GM12801 (cell line): ENCODE data around the gene GAD1.

Source experiments
- TF ChIP-seq, protein P1 (sequence below): IDR thresholded peaks from one replicate; pipeline ENCODE4 v1.5.1; 2011; ENCODE audit warnings: control low read depth; ENCODE audit not compliant: insufficient read length; ENCODE audit errors: extremely low read depth

GAD1 gene

DNA sequence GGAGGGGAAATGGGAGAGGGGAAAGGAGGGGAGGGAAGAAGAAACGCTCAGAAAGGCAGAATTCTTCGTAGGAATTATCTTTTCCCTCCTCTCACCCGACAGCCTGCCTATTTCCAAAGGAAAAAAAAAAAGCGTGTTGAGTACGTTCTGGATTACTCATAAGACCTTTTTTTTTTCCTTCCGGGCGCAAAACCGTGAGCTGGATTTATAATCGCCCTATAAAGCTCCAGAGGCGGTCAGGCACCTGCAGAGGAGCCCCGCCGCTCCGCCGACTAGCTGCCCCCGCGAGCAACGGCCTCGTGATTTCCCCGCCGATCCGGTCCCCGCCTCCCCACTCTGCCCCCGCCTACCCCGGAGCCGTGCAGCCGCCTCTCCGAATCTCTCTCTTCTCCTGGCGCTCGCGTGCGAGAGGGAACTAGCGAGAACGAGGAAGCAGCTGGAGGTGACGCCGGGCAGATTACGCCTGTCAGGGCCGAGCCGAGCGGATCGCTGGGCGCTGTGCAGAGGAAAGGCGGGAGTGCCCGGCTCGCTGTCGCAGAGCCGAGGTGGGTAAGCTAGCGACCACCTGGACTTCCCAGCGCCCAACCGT, at the start of gene GAD1:
Gene GAD1, plus strand, starts transcription at position 384 of the 589 bp plus-strand sequence. CDS start 1,705 bp downstream, outside the sequence.
- TF ChIP-seq, protein P1, sequence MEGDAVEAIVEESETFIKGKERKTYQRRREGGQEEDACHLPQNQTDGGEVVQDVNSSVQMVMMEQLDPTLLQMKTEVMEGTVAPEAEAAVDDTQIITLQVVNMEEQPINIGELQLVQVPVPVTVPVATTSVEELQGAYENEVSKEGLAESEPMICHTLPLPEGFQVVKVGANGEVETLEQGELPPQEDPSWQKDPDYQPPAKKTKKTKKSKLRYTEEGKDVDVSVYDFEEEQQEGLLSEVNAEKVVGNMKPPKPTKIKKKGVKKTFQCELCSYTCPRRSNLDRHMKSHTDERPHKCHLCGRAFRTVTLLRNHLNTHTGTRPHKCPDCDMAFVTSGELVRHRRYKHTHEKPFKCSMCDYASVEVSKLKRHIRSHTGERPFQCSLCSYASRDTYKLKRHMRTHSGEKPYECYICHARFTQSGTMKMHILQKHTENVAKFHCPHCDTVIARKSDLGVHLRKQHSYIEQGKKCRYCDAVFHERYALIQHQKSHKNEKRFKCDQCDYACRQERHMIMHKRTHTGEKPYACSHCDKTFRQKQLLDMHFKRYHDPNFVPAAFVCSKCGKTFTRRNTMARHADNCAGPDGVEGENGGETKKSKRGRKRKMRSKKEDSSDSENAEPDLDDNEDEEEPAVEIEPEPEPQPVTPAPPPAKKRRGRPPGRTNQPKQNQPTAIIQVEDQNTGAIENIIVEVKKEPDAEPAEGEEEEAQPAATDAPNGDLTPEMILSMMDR = no peak

DNA sequence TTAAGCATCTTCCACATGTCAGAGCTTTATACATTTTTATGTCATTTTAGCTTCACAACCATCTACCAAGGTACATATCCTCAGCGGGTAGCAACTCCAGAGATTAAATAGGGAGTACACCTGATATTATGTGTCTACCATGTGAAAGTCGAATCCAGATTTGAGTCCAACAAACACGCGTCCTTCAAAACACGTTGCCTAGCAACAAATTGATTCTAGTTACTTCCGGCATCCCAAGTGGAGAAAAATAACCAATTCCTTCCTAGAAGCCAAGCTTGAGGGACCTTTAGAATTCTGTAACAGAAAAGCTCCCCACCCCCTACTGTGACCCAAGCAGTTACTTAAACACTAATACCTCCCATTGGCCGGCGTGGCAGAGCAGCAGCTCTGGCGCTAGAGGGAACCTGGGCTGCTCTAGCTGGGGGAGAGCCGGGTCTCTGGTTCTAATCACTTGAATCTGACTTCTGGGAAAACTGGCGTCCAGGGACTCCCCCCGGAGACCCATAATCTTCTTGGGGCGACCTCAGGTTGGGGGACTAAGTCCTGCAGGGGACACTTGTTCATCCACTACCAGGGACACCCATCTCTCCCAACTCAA, 46.6 kb upstream of the GAD1 start, which contains the start of gene ERICH2:
Gene ERICH2, plus strand, starts transcription at position 371 of the 598 bp plus-strand sequence. CDS start 304 bp downstream, outside the sequence.
- TF ChIP-seq, protein P1 = no peak

DNA sequence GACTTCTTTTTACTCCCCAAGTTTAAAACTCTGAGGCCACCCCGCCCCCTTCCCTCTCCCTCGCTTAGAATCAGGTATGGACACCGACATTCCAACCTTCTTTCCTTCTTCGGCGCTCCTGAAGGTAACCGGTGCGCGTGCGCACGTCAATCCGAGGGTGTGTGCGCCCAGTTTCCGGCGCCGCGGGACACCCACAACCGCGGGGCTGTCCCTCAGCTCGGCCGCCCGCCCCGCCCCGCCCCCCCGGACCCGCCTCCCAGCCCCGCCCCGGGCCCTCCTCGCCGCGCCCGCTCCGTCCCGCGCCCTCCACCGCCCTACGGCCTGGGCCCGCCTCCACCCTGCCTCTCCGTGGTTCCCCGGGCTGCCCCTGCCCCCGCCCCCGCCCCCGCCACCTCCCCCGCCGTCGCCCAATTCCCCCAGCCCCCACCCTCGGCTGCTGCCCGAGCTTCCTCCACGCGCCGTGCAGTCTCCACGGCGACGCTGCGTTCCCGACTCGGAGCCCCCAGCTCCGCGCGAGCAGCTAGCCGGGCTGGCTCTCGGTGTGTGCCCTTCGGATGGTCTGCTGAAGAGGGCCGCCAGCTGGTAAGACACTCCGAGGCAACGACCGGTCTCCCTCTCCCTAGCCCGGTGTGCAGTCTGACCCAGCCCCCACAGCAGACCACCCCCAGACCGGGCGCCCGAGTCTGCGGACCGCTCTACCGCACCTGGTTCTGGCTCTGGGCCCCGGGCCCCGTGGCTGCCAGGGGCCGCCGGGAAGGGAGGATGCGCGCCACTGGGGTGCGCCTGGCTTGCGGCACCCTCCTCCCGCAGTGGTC, 45.9 kb upstream of the GAD1 start:
- TF ChIP-seq, protein P1 = no peak

DNA sequence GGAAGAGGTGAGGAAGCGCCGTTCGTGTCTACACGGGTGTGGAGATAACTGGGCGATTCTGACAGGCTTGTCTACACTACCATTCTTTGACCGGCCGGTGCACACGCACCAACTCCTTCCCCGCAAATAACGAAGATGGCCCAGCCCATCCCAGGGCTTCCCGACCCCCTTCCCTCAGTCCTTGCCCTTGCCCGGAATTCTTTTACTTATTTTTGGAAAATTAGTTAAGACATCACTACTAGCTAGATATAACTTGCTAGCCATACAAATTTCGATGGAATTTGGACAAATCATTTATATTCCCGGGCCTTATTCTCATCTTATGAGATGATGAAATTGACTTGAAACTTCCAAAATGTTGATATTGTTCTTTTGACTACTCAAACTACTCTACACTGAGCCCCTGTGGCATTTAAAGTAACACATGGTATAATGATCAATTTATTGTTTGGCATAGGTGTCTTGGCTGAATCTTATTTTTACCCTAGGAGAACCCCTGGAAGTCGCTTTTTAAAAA, 45.2 kb upstream of the GAD1 start:
- TF ChIP-seq, protein P1 = no peak

DNA sequence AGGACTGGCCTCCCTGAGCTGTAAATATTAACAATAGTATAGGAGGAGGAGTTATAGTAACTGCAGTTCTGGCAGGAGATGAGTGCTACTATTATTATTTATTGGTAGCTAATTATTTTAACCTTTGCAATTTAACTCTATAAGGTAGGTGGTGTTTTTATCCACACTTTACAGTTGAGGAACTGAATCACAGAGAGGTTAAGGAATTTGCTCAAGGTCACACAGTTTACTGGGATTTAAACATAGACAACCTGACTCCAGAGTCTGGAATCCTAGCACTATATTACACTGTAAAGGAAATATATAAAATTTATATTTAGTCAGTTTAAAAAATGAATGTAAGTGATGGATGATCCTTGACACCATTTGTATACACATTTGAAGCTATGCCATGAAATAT, 44.4 kb upstream of the GAD1 start:
- TF ChIP-seq, protein P1 = no peak

DNA sequence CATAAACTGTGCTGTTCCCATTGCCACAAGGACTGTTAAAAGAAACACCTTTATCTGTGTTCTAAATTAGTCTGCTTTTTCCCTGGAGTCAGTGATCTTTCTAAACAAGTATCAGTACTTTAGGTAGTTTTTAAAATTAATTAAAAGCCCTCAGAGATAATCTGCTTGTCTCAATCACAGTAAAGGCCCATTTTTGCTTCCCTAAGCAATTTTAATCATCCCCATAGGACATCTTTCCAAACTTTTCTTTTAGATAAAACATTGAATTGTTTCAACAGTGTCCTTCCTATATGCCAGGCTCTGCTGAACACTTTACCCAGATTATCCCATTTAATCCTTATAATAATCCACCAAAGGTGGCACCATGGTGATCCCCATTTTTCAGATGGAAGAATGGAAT, 42.6 kb upstream of the GAD1 start:
- TF ChIP-seq, protein P1 = no peak

DNA sequence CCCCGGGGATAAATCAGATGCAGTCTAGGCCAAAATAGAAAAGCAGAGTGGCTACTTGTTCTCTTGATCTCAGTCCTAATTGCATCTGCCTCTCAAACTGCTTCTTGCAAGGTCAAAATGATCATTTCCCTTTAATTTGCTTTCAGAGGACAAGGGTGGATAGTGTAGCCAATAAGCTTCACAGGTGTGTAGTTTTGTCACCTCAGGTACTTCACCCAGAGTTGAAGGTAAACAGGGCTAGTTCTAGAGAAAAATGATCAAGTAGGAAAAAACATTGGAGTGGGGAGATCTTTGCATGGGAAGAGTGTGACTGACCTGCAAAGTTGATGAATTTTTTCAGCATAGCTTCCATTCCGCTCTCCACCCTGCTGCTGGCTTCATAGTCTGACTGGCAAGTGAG, 37.8 kb upstream of the GAD1 start:
- TF ChIP-seq, protein P1 = no peak
